Activated CD8-positive, alpha-beta T cell treated with anti-CD3 and anti-CD28 coated beads for 36 hours (primary cell): Measurements from ENCODE around the gene SLC35F4. TPM values are rescaled to one million over a fixed set of nuclear protein-coding genes. Genes with fewer than 3 reads are reported as not detected.

Source experiments
- ATAC-seq: fragments of 200-7000 bp; cut with Tn5 transposase; one replicate; pipeline ENCODE4 v1.10.0; 2021; ENCODE audit warnings: mild to moderate bottlenecking, moderate library complexity
- CTCF ChIA-PET: fragments of 350-600 bp; sonication (Branson Sonifier 250); formaldehyde crosslinking; loops from one replicate; lab custom pipeline; 2021; ENCODE audit warnings: antibody characterized with exemption; lab: Charles Lee
- POLR2A ChIA-PET: fragments of 350-600 bp; sonication (Branson Sonifier 250); formaldehyde crosslinking; loops from one replicate; lab custom pipeline; 2021; ENCODE audit warnings: antibody characterized with exemption; lab: Charles Lee
- DNase-seq: peaks from one replicate; pipeline ENCODE4 v3.0.0-alpha.2; 2020
- H3K27ac Mint-ChIP-seq: one replicate; pipeline ENCODE4 v1.8.0; 2021; ENCODE audit warnings: mild to moderate bottlenecking, mixed read lengths
- H3K27me3 Mint-ChIP-seq: one replicate; pipeline ENCODE4 v1.8.0; 2021; ENCODE audit warnings: mixed read lengths
- H3K36me3 Mint-ChIP-seq: one replicate; pipeline ENCODE4 v1.8.0; 2021; ENCODE audit warnings: low read depth, mixed read lengths
- H3K4me1 Mint-ChIP-seq: one replicate; pipeline ENCODE4 v1.8.0; 2021; ENCODE audit warnings: low read depth, mixed read lengths
- H3K4me3 Mint-ChIP-seq: one replicate; pipeline ENCODE4 v1.8.0; 2021; ENCODE audit warnings: mild to moderate bottlenecking, moderate library complexity, mixed read lengths
- H3K9me3 Mint-ChIP-seq: one replicate; pipeline ENCODE4 v1.8.0; 2021; ENCODE audit warnings: mixed read lengths
- CTCF ChIP-seq: fragments of 200-600 bp; IDR thresholded peaks from one replicate; pipeline ENCODE4 v1.8.0; 2022; ENCODE audit warnings: antibody characterized with exemption, mild to moderate bottlenecking
- intact Hi-C: fragments of 100-400 bp; cut with micrococcal nuclease; formaldehyde crosslinking; loops from one replicate; pipeline ENCODE4 v1.10.0; 2022
- total RNA-seq, 2 experiments: library from RNA; stranded (reverse); gene quantifications; one replicate each; pipeline ENCODE4 v1.2.3, GENCODE V29; 2021

SLC35F4 gene
- total RNA-seq: not detected

GRCh38 chr14:57865403-57866198 is at the start of gene SLC35F4:
TSS of gene SLC35F4 (minus strand) at chr14:57866092.
- H3K27ac Mint-ChIP-seq: no peak within 1 kb of the TSS
- H3K9me3 Mint-ChIP-seq: no peaks in the 10 kb centered on the region
- no peak for ATAC-seq
- CTCF ChIA-PET: no interaction called here
- no peak for DNase-seq
- no peak for TF ChIP-seq CTCF
- POLR2A ChIA-PET: no interaction called here
- H3K36me3 Mint-ChIP-seq: no peaks in the 10 kb centered on the region
- intact Hi-C loops: no loop called here
- H3K4me1 Mint-ChIP-seq: no peaks in the 10 kb centered on the region
- H3K27me3 Mint-ChIP-seq: peaks cover 17% of the 10 kb centered on the region
- no peak within 1 kb of the TSS for H3K4me3 Mint-ChIP-seq

- Mint-ChIP-seq H3K9me3 (no peaks in the 10 kb centered on the region), H3K4me3 (no peak overlapping the region), H3K36me3 (no peaks in the 10 kb centered on the region), H3K4me1 (no peaks in the 10 kb centered on the region), H3K27me3 (peaks cover 4% of the 10 kb centered on the region), H3K27ac (no peak overlapping the region)
- intact Hi-C loops: no loop called here
- CTCF ChIA-PET: no interaction called here
- DNase-seq (no peak), ATAC-seq (no peak)
- POLR2A ChIA-PET: no interaction called here
- TF ChIP-seq CTCF: no peak
Observed at GRCh38 chr14:57909626-57910025, 43.7 kb upstream of the SLC35F4 start.

- no peaks in the 10 kb centered on the region for H3K27me3 Mint-ChIP-seq
- no peaks in the 10 kb centered on the region for H3K36me3 Mint-ChIP-seq
- H3K4me3 Mint-ChIP-seq: no peak overlapping the region
- ChIA-PET CTCF (no interaction called here), POLR2A (no interaction called here)
- H3K27ac Mint-ChIP-seq: no peak overlapping the region
- no peak for ATAC-seq
- DNase-seq: no peak
- no peaks in the 10 kb centered on the region for H3K4me1 Mint-ChIP-seq
- H3K9me3 Mint-ChIP-seq: peaks cover 3% of the 10 kb centered on the region
- intact Hi-C loops: no loop called here
- TF ChIP-seq CTCF: no peak
Observed at GRCh38 chr14:57903954-57904353, 38.1 kb upstream of the SLC35F4 start.

GRCh38 chr14:57898837-57899572 is 33.1 kb upstream of the SLC35F4 start:
- no peak for ATAC-seq
- Mint-ChIP-seq H3K4me3 (no peak overlapping the region), H3K4me1 (no peaks in the 10 kb centered on the region), H3K36me3 (no peaks in the 10 kb centered on the region), H3K27me3 (peaks cover 2% of the 10 kb centered on the region), H3K9me3 (peaks cover 3% of the 10 kb centered on the region), H3K27ac (no peak overlapping the region)
- POLR2A ChIA-PET: no interaction called here
- DNase-seq: no peak
- intact Hi-C loops: no loop called here
- no peak for TF ChIP-seq CTCF
- CTCF ChIA-PET: no interaction called here

- Mint-ChIP-seq H3K27me3 (peaks cover 2% of the 10 kb centered on the region), H3K9me3 (peaks cover 3% of the 10 kb centered on the region), H3K4me1 (no peaks in the 10 kb centered on the region), H3K36me3 (no peaks in the 10 kb centered on the region), H3K27ac (no peak overlapping the region), H3K4me3 (no peak overlapping the region)
- ChIA-PET POLR2A (no interaction called here), CTCF (no interaction called here)
- no peak for TF ChIP-seq CTCF
- DNase-seq (no peak), ATAC-seq (no peak)
- intact Hi-C loops: no loop called here
Observed at GRCh38 chr14:57897144-57897748, 31.4 kb upstream of the SLC35F4 start.
